Testis (tissue), 3 donors: Measurements from ENCODE around the gene UBXN6. TPM values are rescaled to one million over a fixed set of nuclear protein-coding genes. Genes with fewer than 3 reads are reported as not detected.
A peak's percentile ranks its signal among the peaks of the same experiment; 100 is the strongest.

Experiments
- DNase-seq: peaks from one replicate; pipeline ENCODE4 v3.0.0-alpha.2; 2019
- H3K27ac ChIP-seq, 2 donors: fragments of 200-600 bp; sonication (generic); one replicate each; pipeline ENCODE4 v1.5.1; 2019
- H3K27me3 ChIP-seq: fragments of 200-600 bp; sonication (generic); one replicate; pipeline ENCODE4 v1.5.1; 2019
- H3K36me3 ChIP-seq: fragments of 200-600 bp; sonication (generic); one replicate; pipeline ENCODE4 v1.5.1; 2017; ENCODE audit warnings: low read depth; ENCODE audit errors: missing control alignments
- H3K4me1 ChIP-seq: fragments of 200-600 bp; sonication (generic); one replicate; pipeline ENCODE4 v1.5.1; 2019
- H3K4me3 ChIP-seq, 2 donors: fragments of 200-600 bp; sonication (generic); one replicate each; pipeline ENCODE4 v1.5.1; 2017 to 2019
- H3K9me3 ChIP-seq: fragments of 200-600 bp; sonication (generic); one replicate; pipeline ENCODE4 v1.5.1; 2017
- CTCF ChIP-seq, 3 experiments: fragments of 450-650 bp in 2 of 3; fragments of 200-600 bp in 1 of 3; sonication (generic) in 1 of 3; IDR thresholded peaks; one replicate each; pipeline ENCODE4 v1.5.1; 2016 to 2019; ENCODE audit warnings: antibody characterized with exemption in 3 of 3, mild to moderate bottlenecking in 2 of 3, moderate library complexity in 1 of 3
- POLR2A ChIP-seq: fragments of 450-650 bp; IDR thresholded peaks from one replicate; pipeline ENCODE4 v1.6.1; 2017; ENCODE audit warnings: antibody characterized with exemption, mild to moderate bottlenecking, moderate library complexity
- WGBS, 2 donors: methylation state at CpG; one replicate each; pipeline ENCODE4 v1.1.5; 2018; 5-methylcytosine and 5-hydroxymethylcytosine counted together
- intact Hi-C: fragments of 100-400 bp; cut with DNase I; formaldehyde crosslinking; loops from one replicate; pipeline ENCODE4 v1.15.1; 2023; ENCODE audit warnings: low total_unique reads
- polyA plus RNA-seq: library from polyadenylated mRNA; stranded (reverse); fragments of 350-450 nt; fragmentation: Illumina TruSeq; extraction: RNeasy Lipid Tissue Mini Kit (QIAGEN cat#74804); gene quantifications from one replicate; pipeline ENCODE4 v1.2.3, GENCODE V29; 2014; ENCODE audit warnings: low read depth, low replicate concordance; ENCODE audit not compliant: insufficient read depth
- total RNA-seq, 2 donors: library from RNA; depleted of rRNA; stranded (reverse); fragments of >200 nt; gene quantifications; one replicate each; pipeline ENCODE4 v1.2.3, GENCODE V29; 2016

UBXN6 gene
- total and polyA plus RNA-seq, 3 donors from 2014 or later, result 293 to 336 (median 319) TPM

DNA sequence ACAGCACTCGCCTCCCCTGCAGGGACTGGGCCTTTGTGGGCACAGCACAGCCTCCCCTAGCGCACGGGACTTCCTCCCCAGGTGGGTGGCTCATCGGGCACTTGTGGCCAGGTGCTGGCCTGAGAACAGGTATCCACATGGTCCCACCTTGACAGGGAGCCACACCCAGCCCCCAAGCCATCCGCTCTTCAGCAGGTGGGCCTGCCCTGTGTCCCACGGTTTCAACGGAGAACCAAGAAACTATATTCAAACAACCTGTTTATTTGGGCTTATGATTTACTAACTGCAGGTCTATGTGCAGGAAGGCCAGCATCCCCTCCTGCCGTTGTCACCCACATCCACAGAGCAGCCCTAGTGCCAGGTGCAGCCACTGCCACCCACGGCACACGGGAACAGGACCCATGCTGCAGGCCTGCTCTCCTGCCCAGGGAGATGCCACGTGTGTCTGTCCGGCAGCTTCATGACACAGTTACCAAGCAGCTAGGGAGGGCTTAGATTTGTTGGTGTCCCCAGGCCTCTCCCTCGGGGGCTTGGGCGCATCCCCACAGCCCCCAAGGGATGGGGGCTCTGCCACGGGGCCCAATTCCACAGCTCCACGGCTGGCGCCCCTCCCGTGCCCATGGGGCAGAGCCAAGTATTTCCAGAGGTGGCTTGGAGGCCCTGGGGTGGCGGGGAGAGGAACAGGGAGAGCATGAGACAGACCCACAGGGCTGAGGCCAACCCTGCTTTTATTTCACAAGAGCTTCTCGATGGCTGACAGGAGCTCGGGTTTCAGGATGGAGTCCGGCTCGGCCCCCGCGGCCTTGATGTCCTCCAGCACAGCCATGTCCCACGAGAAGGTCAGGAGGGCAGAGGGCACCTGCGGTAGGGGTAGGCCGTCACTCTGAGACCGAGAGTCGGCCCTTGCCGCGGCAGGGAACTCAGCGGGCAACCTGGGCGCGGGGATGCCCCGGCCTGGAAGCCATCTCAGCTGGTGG is 12.5 kb downstream of the UBXN6 start:
- Histone ChIP-seq H3K9me3 (no peaks in the 10 kb centered on the region), H3K27ac (peak overlapping the region; percentile 20 to 56), H3K36me3 (no peaks in the 10 kb centered on the region), H3K27me3 (no peaks in the 10 kb centered on the region), H3K4me3 (no peak overlapping the region), H3K4me1 (peaks cover 11% of the 10 kb centered on the region)
- intact Hi-C loops, result no loop called here
- WGBS, 2 donors, result 73 to 91% methylated on average over 7 to 31 of the region's 36 CpGs
- TF ChIP-seq POLR2A (no peak), CTCF (IDR thresholded peaks at IDR 0.05) (no peak)
- no peak for DNase-seq

- DNase-seq, result no peak
- intact Hi-C loops, result no loop called here
- H3K27ac ChIP-seq, result no peak overlapping the region
- H3K4me3 ChIP-seq, result no peak overlapping the region
- no peak for TF ChIP-seq POLR2A
- no peak for TF ChIP-seq CTCF (IDR thresholded peaks at IDR 0.05)
- H3K4me1 ChIP-seq, result peaks cover 11% of the 10 kb centered on the region
- WGBS, 2 donors, result 73 to 83% methylated on average over 7 to 18 of the region's 20 CpGs
- no peaks in the 10 kb centered on the region for H3K36me3 ChIP-seq
- H3K9me3 ChIP-seq, result no peaks in the 10 kb centered on the region
- H3K27me3 ChIP-seq, result no peaks in the 10 kb centered on the region
Measured at GRCh38 chr19:4443966-4444764, 13.4 kb downstream of the UBXN6 start.

DNA sequence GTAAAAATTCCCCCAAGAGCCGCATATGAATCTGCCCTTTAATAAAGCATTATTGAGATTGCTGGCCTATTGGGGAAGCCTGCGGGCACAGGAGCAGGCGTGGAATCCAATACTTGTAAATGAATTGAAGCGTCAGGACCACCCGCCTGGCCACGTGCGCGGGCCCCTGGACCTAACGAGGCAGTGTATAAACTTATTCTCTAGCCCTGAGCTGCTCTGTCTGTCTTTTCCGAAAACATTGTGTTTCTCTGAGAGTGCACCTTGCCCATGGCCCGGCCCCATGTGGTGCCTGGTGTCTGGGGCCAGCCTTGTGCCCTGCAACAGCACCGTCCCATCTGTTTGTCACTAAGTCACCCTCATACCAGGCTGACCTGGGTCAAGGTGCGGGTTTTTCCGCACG is 14.4 kb downstream of the UBXN6 start:
- Histone ChIP-seq H3K36me3 (no peaks in the 10 kb centered on the region), H3K27me3 (no peaks in the 10 kb centered on the region), H3K4me3 (no peak overlapping the region), H3K4me1 (peaks cover 11% of the 10 kb centered on the region), H3K27ac (no peak overlapping the region), H3K9me3 (no peaks in the 10 kb centered on the region)
- 90 to 94% methylated on average over 12 to 15 of the region's 15 CpGs for WGBS, 2 donors
- no peak for DNase-seq
- TF ChIP-seq CTCF (IDR thresholded peaks at IDR 0.05) (no peak), POLR2A (no peak)
- intact Hi-C loops, result no loop called here

GRCh38 chr19:4442819-4443146 is 14.8 kb downstream of the UBXN6 start:
- H3K27ac ChIP-seq, result no peak overlapping the region
- H3K4me3 ChIP-seq, result no peak overlapping the region
- no peak for DNase-seq
- no peaks in the 10 kb centered on the region for H3K9me3 ChIP-seq
- peaks cover 11% of the 10 kb centered on the region for H3K4me1 ChIP-seq
- H3K27me3 ChIP-seq, result no peaks in the 10 kb centered on the region
- no peaks in the 10 kb centered on the region for H3K36me3 ChIP-seq
- TF ChIP-seq POLR2A (no peak), CTCF (IDR thresholded peaks at IDR 0.05) (no peak)
- intact Hi-C loops, result no loop called here
- 83 to 87% methylated on average over 8 to 10 of the region's 10 CpGs for WGBS, 2 donors
